ENCODE data around the gene WIPF1.

Gene WIPF1

DNA sequence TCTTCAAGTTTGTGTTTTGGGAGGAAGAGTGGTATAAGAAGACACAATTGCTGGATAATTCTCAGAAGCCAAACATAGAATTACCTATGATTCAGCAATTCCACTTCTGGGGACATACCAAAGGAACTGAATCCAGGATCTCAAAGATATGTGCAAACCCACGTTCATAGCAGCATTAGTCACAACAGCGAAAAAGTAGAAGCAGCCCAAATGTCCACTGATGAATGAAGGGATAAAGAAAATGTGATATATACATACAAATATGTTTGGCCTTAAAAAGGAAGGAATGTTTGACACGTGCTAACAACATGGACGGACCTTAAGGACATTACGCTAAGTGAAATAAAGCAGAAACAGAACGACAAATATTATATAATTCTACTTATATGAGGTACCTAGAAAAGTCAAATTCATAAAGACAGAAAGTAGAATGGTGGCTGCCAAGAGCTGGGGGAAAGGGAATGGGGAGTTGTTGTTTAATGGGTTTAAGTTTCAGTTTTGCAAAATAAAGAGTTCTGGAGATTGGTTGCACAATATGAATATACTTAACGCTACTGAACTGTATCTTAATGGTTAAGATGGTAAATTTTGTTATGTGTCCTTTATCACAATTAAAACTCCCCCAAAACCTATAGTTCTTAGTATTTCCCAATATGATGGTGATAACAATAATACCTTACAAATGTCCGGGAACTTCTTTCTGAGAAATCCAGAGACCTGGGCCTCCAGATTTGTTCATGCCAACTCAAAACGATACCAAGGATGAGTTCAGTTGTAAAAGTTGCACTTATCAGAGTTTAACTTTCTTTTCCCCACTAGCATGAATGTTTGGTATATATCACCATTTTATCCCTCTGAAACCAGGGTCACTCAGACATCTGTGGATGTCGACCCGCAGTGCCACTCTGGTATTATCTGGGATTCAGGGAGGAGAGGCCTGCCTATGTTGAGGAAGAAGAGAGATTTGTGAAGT is 33.7 kb upstream of the WIPF1 start:
- Histone ChIP-seq H3K9me3 (ENCODE audit: insufficient read depth, low read depth, low read length) (no peaks in the 10 kb centered on the region), H3K27me3 (ENCODE audit: insufficient read depth, low read length) (no peaks in the 10 kb centered on the region), H3K27ac (ENCODE audit: low read length) (no peak overlapping the region), H3K36me3 (ENCODE audit: insufficient read depth, low read depth, low read length) (no peaks in the 10 kb centered on the region), H3K4me1 (ENCODE audit: insufficient read depth, low read length) (no peaks in the 10 kb centered on the region), H3K4me3 (ENCODE audit: low read length) (no peak overlapping the region), H3K9ac (ENCODE audit: low read depth, low read length) (no peak overlapping the region)

- no peaks in the 10 kb centered on the region for H3K4me1 ChIP-seq (ENCODE audit: insufficient read depth, low read length)
- H3K9ac ChIP-seq (ENCODE audit: low read depth, low read length): no peak overlapping the region
- no peaks in the 10 kb centered on the region for H3K27me3 ChIP-seq (ENCODE audit: insufficient read depth, low read length)
- H3K36me3 ChIP-seq (ENCODE audit: insufficient read depth, low read depth, low read length): no peaks in the 10 kb centered on the region
- no peak overlapping the region for H3K4me3 ChIP-seq (ENCODE audit: low read length)
- H3K27ac ChIP-seq (ENCODE audit: low read length): no peak overlapping the region
- no peaks in the 10 kb centered on the region for H3K9me3 ChIP-seq (ENCODE audit: insufficient read depth, low read depth, low read length)
Observed at GRCh38 chr2:174630107-174630506, 32.5 kb upstream of the WIPF1 start.

DNA sequence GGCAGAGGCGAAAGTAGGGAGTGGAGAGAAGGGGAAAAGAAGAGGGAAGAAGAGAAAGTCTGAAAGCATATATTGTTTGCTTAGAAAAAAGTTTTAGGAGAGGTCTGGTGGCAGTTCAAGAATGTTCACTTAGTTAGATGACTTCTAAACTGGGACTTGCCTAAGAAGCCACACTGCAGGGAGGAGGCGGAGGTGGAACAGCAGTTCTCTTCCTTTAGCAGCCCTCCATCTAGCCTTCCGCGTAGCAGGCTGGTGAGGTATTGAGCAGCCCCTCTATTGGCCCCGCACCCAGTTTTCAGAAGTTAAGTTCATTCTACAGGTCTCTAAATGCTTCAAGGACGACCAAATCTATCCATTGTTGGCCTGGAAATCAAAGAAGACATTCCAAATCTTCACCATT is 31.9 kb upstream of the WIPF1 start:
- H3K4me3 ChIP-seq (ENCODE audit: low read length): no peak overlapping the region
- no peaks in the 10 kb centered on the region for H3K36me3 ChIP-seq (ENCODE audit: insufficient read depth, low read depth, low read length)
- no peak overlapping the region for H3K9ac ChIP-seq (ENCODE audit: low read depth, low read length)
- no peaks in the 10 kb centered on the region for H3K27me3 ChIP-seq (ENCODE audit: insufficient read depth, low read length)
- H3K27ac ChIP-seq (ENCODE audit: low read length): no peak overlapping the region
- no peaks in the 10 kb centered on the region for H3K4me1 ChIP-seq (ENCODE audit: insufficient read depth, low read length)
- no peaks in the 10 kb centered on the region for H3K9me3 ChIP-seq (ENCODE audit: insufficient read depth, low read depth, low read length)

GRCh38 chr2:174628528-174629169 is 31.0 kb upstream of the WIPF1 start:
- no peak overlapping the region for H3K4me3 ChIP-seq (ENCODE audit: low read length)

GRCh38 chr2:174627216-174627615 is 29.6 kb upstream of the WIPF1 start:
- no peaks in the 10 kb centered on the region for H3K27me3 ChIP-seq (ENCODE audit: insufficient read depth, low read length)
- no peak overlapping the region for H3K27ac ChIP-seq (ENCODE audit: low read length)
- no peak overlapping the region for H3K4me3 ChIP-seq (ENCODE audit: low read length)
- no peak overlapping the region for H3K9ac ChIP-seq (ENCODE audit: low read depth, low read length)
- no peaks in the 10 kb centered on the region for H3K36me3 ChIP-seq (ENCODE audit: insufficient read depth, low read depth, low read length)
- no peaks in the 10 kb centered on the region for H3K9me3 ChIP-seq (ENCODE audit: insufficient read depth, low read depth, low read length)
- H3K4me1 ChIP-seq (ENCODE audit: insufficient read depth, low read length): no peaks in the 10 kb centered on the region

More at GRCh38 chr2:174628528-174629169, 31.0 kb upstream of the WIPF1 start:
- Histone ChIP-seq H3K9me3 (ENCODE audit: insufficient read depth, low read depth, low read length) (no peaks in the 10 kb centered on the region), H3K27ac (ENCODE audit: low read length) (no peak overlapping the region), H3K4me1 (ENCODE audit: insufficient read depth, low read length) (no peaks in the 10 kb centered on the region), H3K9ac (ENCODE audit: low read depth, low read length) (no peak overlapping the region), H3K36me3 (ENCODE audit: insufficient read depth, low read depth, low read length) (no peaks in the 10 kb centered on the region), H3K27me3 (ENCODE audit: insufficient read depth, low read length) (no peaks in the 10 kb centered on the region)

GRCh38 chr2:174624895-174625430 is 27.4 kb upstream of the WIPF1 start:
- Histone ChIP-seq H3K27ac (ENCODE audit: low read length) (no peak overlapping the region), H3K4me3 (ENCODE audit: low read length) (no peak overlapping the region), H3K27me3 (ENCODE audit: insufficient read depth, low read length) (no peaks in the 10 kb centered on the region), H3K9me3 (ENCODE audit: insufficient read depth, low read depth, low read length) (no peaks in the 10 kb centered on the region), H3K36me3 (ENCODE audit: insufficient read depth, low read depth, low read length) (no peaks in the 10 kb centered on the region), H3K9ac (ENCODE audit: low read depth, low read length) (no peak overlapping the region), H3K4me1 (ENCODE audit: insufficient read depth, low read length) (no peaks in the 10 kb centered on the region)

DNA sequence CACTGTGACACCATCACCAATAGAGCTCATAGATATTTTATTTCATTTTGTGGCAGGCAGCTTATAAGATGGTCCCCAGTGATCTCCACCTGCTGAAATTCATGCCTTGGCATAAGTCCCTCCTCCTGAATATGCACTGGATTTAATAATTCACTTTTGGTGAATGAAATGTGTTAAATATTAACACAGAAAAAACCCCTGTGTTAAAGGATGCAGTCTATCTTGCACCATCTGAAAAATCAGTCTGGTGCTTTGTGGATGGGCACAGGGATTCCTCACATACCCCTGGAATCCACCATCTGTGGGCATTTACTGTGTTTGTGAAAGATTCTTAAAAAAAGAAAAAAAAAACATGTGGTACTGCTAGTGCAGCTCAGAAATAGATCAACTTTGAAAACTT is 26.1 kb upstream of the WIPF1 start:
- Histone ChIP-seq H3K27ac (ENCODE audit: low read length) (no peak overlapping the region), H3K9ac (ENCODE audit: low read depth, low read length) (no peak overlapping the region), H3K4me1 (ENCODE audit: insufficient read depth, low read length) (no peaks in the 10 kb centered on the region), H3K36me3 (ENCODE audit: insufficient read depth, low read depth, low read length) (no peaks in the 10 kb centered on the region), H3K9me3 (ENCODE audit: insufficient read depth, low read depth, low read length) (no peaks in the 10 kb centered on the region), H3K27me3 (ENCODE audit: insufficient read depth, low read length) (no peaks in the 10 kb centered on the region), H3K4me3 (ENCODE audit: low read length) (no peak overlapping the region)

DNA sequence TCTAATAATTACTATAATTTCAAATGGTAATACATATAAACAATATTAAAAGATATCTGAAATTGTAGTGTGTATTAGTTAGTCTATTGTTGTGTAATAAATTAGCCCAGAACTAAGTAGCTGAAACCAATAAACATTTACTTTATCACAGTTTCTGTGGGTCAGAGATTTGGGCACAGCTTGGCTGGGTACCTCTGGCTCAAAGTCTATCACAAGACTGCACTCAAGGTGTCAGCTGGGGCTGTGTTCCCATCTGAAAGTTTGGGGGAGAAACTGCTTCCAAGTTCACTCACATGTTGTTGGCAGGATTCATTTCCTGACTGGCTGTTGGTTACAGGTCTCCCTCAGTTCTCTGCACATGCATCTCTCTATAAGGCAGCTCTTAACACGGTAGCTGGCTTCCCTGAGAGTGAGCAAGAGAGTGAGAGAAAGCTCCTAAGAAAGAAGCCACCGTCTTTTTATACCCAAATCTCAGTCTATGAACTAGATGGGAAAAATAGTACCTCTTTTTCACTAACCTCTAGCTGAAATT is 25.6 kb upstream of the WIPF1 start:
- no peaks in the 10 kb centered on the region for H3K4me1 ChIP-seq (ENCODE audit: insufficient read depth, low read length)
- no peaks in the 10 kb centered on the region for H3K27me3 ChIP-seq (ENCODE audit: insufficient read depth, low read length)
- H3K4me3 ChIP-seq (ENCODE audit: low read length): no peak overlapping the region
- H3K9me3 ChIP-seq (ENCODE audit: insufficient read depth, low read depth, low read length): no peaks in the 10 kb centered on the region
- H3K9ac ChIP-seq (ENCODE audit: low read depth, low read length): no peak overlapping the region
- no peaks in the 10 kb centered on the region for H3K36me3 ChIP-seq (ENCODE audit: insufficient read depth, low read depth, low read length)
- no peak overlapping the region for H3K27ac ChIP-seq (ENCODE audit: low read length)

GRCh38 chr2:174621323-174621722 is 23.7 kb upstream of the WIPF1 start:
- H3K4me1 ChIP-seq (ENCODE audit: insufficient read depth, low read length): no peaks in the 10 kb centered on the region
- H3K4me3 ChIP-seq (ENCODE audit: low read length): no peak overlapping the region
- H3K27me3 ChIP-seq (ENCODE audit: insufficient read depth, low read length): no peaks in the 10 kb centered on the region
- no peaks in the 10 kb centered on the region for H3K36me3 ChIP-seq (ENCODE audit: insufficient read depth, low read depth, low read length)
- H3K9me3 ChIP-seq (ENCODE audit: insufficient read depth, low read depth, low read length): no peaks in the 10 kb centered on the region
- no peak overlapping the region for H3K9ac ChIP-seq (ENCODE audit: low read depth, low read length)
- no peak overlapping the region for H3K27ac ChIP-seq (ENCODE audit: low read length)

- H3K9ac ChIP-seq (ENCODE audit: low read depth, low read length): no peak overlapping the region
- H3K4me3 ChIP-seq (ENCODE audit: low read length): no peak overlapping the region
- no peaks in the 10 kb centered on the region for H3K36me3 ChIP-seq (ENCODE audit: insufficient read depth, low read depth, low read length)
- no peaks in the 10 kb centered on the region; the same call in 1 of the 2 replicates for H3K4me1 ChIP-seq (ENCODE audit: insufficient read depth, low read length)
- no peaks in the 10 kb centered on the region for H3K27me3 ChIP-seq (ENCODE audit: insufficient read depth, low read length)
- H3K27ac ChIP-seq (ENCODE audit: low read length): no peak overlapping the region
- H3K9me3 ChIP-seq (ENCODE audit: insufficient read depth, low read depth, low read length): no peaks in the 10 kb centered on the region
Observed at GRCh38 chr2:174618179-174618578, 20.6 kb upstream of the WIPF1 start.

DNA sequence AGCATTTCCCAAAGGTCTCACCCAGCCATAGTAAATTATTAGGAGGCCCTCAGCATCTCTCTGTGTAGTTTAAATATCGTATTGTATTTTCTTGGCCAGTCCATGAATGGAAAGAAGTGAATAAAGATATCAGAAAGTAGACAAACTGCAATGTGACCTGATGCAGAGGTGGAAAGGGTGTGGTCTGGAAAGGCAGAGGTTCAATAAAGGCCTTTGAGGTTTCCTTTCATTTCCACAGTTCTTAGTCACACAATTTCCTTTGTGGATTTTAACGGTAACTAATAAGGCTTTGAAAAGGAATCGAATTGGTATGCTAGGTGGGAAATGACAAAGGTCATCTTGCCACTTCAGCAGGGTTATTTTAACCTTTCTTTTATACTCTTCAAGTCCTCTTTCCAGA is 20.1 kb upstream of the WIPF1 start:
- no peak overlapping the region for H3K9ac ChIP-seq (ENCODE audit: low read depth, low read length)
- H3K27me3 ChIP-seq (ENCODE audit: insufficient read depth, low read length): no peaks in the 10 kb centered on the region
- no peaks in the 10 kb centered on the region; the same call in 1 of the 2 replicates for H3K4me1 ChIP-seq (ENCODE audit: insufficient read depth, low read length)
- no peaks in the 10 kb centered on the region for H3K9me3 ChIP-seq (ENCODE audit: insufficient read depth, low read depth, low read length)
- H3K36me3 ChIP-seq (ENCODE audit: insufficient read depth, low read depth, low read length): no peaks in the 10 kb centered on the region
- H3K27ac ChIP-seq (ENCODE audit: low read length): no peak overlapping the region
- no peak overlapping the region for H3K4me3 ChIP-seq (ENCODE audit: low read length)
